ENCODE results near the gene OSBPL1A.

Gene OSBPL1A

DNA sequence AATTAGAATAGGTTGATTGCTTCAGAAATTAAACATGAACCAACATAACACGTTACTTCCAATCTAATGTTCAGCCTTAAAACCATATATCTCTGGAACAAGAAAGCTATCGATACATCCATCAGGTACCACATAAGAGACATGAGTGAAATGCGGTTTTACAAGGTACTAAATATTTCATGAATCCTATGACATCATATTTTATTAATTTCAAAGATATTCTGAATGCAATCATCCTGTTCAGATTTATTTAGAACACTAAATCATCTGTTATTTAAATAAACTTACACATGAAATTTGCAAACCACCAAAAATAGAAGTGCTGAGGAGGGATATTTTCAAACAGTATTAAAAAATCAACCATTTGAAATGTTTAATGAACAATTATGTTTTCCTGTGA is 119.0 kb downstream of the OSBPL1A start:
- FAIRE-seq (peak; percentile 6), DNase-seq (ENCODE audit: insufficient read length, low spot score) (no peak)
- TF ChIP-seq, protein P1, sequence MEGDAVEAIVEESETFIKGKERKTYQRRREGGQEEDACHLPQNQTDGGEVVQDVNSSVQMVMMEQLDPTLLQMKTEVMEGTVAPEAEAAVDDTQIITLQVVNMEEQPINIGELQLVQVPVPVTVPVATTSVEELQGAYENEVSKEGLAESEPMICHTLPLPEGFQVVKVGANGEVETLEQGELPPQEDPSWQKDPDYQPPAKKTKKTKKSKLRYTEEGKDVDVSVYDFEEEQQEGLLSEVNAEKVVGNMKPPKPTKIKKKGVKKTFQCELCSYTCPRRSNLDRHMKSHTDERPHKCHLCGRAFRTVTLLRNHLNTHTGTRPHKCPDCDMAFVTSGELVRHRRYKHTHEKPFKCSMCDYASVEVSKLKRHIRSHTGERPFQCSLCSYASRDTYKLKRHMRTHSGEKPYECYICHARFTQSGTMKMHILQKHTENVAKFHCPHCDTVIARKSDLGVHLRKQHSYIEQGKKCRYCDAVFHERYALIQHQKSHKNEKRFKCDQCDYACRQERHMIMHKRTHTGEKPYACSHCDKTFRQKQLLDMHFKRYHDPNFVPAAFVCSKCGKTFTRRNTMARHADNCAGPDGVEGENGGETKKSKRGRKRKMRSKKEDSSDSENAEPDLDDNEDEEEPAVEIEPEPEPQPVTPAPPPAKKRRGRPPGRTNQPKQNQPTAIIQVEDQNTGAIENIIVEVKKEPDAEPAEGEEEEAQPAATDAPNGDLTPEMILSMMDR (IDR thresholded peaks at IDR 0.05; ENCODE audit: insufficient read depth, missing control alignments): no peak

DNA sequence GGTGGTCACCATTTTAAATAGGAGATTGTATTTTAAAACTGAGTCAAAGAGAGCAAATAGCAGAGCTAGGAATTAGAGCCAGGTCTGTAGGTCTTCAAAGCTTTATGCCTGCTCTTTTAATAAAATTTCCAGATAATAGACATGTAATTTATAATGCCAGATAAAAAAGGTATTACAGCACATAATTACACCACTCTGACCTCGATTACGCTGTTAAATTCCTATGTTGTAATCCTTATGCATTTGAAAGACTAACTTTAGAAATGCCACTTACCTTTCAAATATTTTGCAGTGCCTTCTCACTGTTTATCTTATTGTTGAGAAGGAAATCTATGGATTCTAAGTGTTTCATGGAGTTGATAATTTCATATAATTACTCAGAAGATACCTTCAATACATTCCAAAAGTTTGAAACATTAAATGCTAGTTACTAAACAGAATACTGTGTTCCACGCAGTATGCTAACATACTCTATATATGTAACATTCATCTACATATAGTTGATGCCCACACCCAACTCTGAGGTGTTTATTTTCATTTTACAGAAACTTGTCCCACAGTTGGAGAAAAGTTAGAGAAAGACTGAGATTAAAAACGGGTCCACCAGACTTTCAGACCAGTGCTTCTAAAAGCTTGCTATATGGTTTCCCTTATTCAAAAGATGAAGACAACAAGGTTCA is 120.0 kb downstream of the OSBPL1A start:
- TF ChIP-seq, protein P1 (IDR thresholded peaks at IDR 0.05; ENCODE audit: insufficient read depth, missing control alignments): no peak
- DNase-seq (ENCODE audit: insufficient read length, low spot score) (no peak), FAIRE-seq (peak; percentile 48)

DNA sequence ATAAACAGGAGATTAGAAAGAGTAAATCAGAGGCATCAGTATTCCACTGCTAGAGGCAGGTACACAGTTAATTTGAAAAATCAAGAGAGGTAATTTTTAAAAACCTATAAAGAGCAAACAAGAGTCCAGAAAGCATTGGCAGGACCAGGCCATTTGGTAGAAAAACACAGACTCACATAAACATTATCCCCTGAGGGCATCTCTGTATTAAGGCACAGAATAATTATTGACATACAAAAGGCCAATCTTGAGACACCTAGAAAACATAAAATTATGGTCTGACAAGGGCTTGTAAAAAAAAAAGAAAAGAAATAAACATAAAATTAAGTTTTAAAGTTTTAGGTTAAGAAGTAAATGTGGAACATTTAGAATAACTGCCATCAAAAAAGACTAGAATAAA is 120.6 kb downstream of the OSBPL1A start:
- TF ChIP-seq, protein P1 (IDR thresholded peaks at IDR 0.05; ENCODE audit: insufficient read depth, missing control alignments): no peak
- FAIRE-seq (no peak), DNase-seq (ENCODE audit: insufficient read length, low spot score) (no peak)

DNA sequence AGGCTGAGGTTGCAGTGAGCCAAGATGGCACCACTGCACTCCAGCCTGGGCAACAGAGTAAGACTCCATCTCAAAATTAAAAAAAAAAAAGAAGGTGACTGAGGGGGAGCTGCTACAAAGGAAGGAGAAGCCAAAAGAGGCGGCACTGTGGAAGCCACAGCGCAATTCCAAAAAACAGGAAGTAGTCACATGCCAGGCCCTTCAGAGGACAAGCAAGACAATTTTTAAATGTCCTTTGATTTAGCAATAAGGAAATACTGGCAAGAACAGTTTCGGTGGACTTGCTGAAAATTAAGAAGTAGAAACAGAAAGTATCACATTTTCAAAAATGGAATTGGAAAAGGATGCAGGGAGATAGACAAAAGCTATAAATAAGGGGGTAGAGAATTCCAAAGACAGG is 122.8 kb downstream of the OSBPL1A start:
- TF ChIP-seq, protein P1 (IDR thresholded peaks at IDR 0.05; ENCODE audit: insufficient read depth, missing control alignments): no peak
- DNase-seq (ENCODE audit: insufficient read length, low spot score) (no peak), FAIRE-seq (no peak)

GRCh38 chr18:24273596-24273995 is 124.0 kb downstream of the OSBPL1A start:
- TF ChIP-seq, protein P1 (IDR thresholded peaks at IDR 0.05; ENCODE audit: insufficient read depth, missing control alignments): no peak
- no peak for FAIRE-seq
- DNase-seq (ENCODE audit: insufficient read length, low spot score): no peak

DNA sequence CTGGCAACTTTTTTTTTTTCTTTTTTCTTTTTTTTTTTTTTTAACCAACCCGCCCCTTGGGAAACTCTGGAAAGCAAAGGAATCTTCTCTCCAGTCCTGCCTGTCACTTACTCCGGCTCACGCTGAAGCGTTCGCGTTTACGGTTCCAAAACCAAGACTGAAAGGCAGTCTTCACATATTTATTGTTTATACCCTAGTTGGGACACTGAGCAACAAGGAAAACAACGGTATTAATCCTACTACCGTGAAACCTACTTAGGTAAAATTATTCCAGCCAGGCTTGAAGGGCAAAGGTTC is 125.4 kb downstream of the OSBPL1A start:
- FAIRE-seq: no peak
- peak; percentile 31 for DNase-seq (ENCODE audit: insufficient read length, low spot score)
- TF ChIP-seq, protein P1 (IDR thresholded peaks at IDR 0.05; ENCODE audit: insufficient read depth, missing control alignments): no peak

GRCh38 chr18:24271381-24272228 is 126.0 kb downstream of the OSBPL1A start:
- TF ChIP-seq, protein P1 (IDR thresholded peaks at IDR 0.05; ENCODE audit: insufficient read depth, missing control alignments): no peak
- DNase-seq (ENCODE audit: insufficient read length, low spot score): peak; percentile 70
- FAIRE-seq: no peak
